Measurements from ENCODE around the gene SST. TPM values are rescaled to one million over a fixed set of nuclear protein-coding genes. Genes with fewer than 3 reads are reported as not detected.
"Not testable (repeated sequence)": the region's sequence is repeated elsewhere in the genome, so short reads cannot be mapped to it uniquely, and the experiment has no call there.

Gene SST
- total RNA-seq, 4 donors from 2014 or later: 14.2 to 29.5 (median 16.2) TPM; not detected in 1

- intact Hi-C loops (cut with DNase I; ENCODE audit: low total_unique reads): loop anchor here (5.0 kb wide), 1 partner anchor 463 kb away; no protein-coding TSS in a partner anchor
Observed at GRCh38 chr3:187684880-187685279, 14.7 kb upstream of the SST start.

GRCh38 chr3:187684444-187684843, 14.2 kb upstream of the SST start:
- intact Hi-C loops (cut with DNase I; ENCODE audit: low total_unique reads): loop anchor here (5.0 kb wide), 1 partner anchor 462 kb away; no protein-coding TSS in a partner anchor
- in situ Hi-C loops (cut with MboI; ENCODE audit: low pct_ligation_motif_present in 1 of 4, low pct_unique_long_range_greater_than_20kb in 1 of 4, low sequenced_read_pairs in 3 of 4): loop anchor here in 1 of 4 donors (10.0 kb wide), 1 partner anchor 460 kb away; no protein-coding TSS in a partner anchor
- peaks cover 0 to under 1% (median 0%) of the 10 kb centered on the region in 4 donors for H3K4me1 ChIP-seq

More at GRCh38 chr3:187684880-187685279, 14.7 kb upstream of the SST start:
- no peak overlapping the region for H3K27ac ChIP-seq
- H3K4me3 ChIP-seq: no peak overlapping the region
- WGBS, 2 donors (ENCODE audit: low coverage in 1 of 2): 41 to 45% methylated on average over 2 of the region's 2 CpGs
- peaks cover 0 to 8% of the 10 kb centered on the region in 2 donors for H3K9me3 ChIP-seq
- peaks cover 6% of the 10 kb centered on the region for H3K27me3 ChIP-seq
- no peaks in the 10 kb centered on the region for H3K36me3 ChIP-seq
- H3K4me1 ChIP-seq: no peaks in the 10 kb centered on the region
- in situ Hi-C loops (cut with MboI; ENCODE audit: low pct_ligation_motif_present in 1 of 4, low pct_unique_long_range_greater_than_20kb in 1 of 4, low sequenced_read_pairs in 3 of 4): loop anchor here in 1 of 4 donors (10.0 kb wide), 1 partner anchor 460 kb away; no protein-coding TSS in a partner anchor
- TF ChIP-seq POLR2AphosphoS5 (IDR thresholded peaks at IDR 0.05): no peak
- TF ChIP-seq EP300 (IDR thresholded peaks at IDR 0.05; ENCODE audit: low read depth): no peak
- no peak for TF ChIP-seq POLR2A (IDR thresholded peaks at IDR 0.05)
- TF ChIP-seq CTCF (IDR thresholded peaks at IDR 0.05): no peak
- DNase-seq: no peak

GRCh38 chr3:187681756-187682155, 11.6 kb upstream of the SST start:
- H3K4me1 ChIP-seq, H3K36me3 ChIP-seq, H3K27me3 ChIP-seq, DNase-seq, H3K9me3 ChIP-seq, H3K4me3 ChIP-seq, H3K27ac ChIP-seq: not testable (repeated sequence)
- WGBS, 2 donors (ENCODE audit: low coverage in 1 of 2): 82% methylated on average over 11 of the region's 11 CpGs; no CpG with 5 or more reads in 1 of the 2 donors
- in situ Hi-C loops (cut with MboI; ENCODE audit: low pct_ligation_motif_present in 1 of 4, low pct_unique_long_range_greater_than_20kb in 1 of 4, low sequenced_read_pairs in 3 of 4): loop anchor here in 1 of 4 donors (10.0 kb wide), 1 partner anchor 457 kb away; no protein-coding TSS in a partner anchor
- intact Hi-C loops (cut with DNase I; ENCODE audit: low total_unique reads): loop anchor here (5.0 kb wide), 1 partner anchor 459 kb away; no protein-coding TSS in a partner anchor

More at GRCh38 chr3:187684444-187684843, 14.2 kb upstream of the SST start:
- H3K9me3 ChIP-seq: peaks cover 0 to 8% of the 10 kb centered on the region in 2 donors
- peaks cover 6% of the 10 kb centered on the region for H3K27me3 ChIP-seq
- no peak for DNase-seq
- no peak overlapping the region for H3K4me3 ChIP-seq
- no peak overlapping the region for H3K27ac ChIP-seq
- 80 to 94% methylated on average over 1 of the region's 1 CpG for WGBS, 2 donors (ENCODE audit: low coverage in 1 of 2)
- TF ChIP-seq POLR2AphosphoS5 (IDR thresholded peaks at IDR 0.05) (no peak), CTCF (IDR thresholded peaks at IDR 0.05) (no peak), POLR2A (IDR thresholded peaks at IDR 0.05) (no peak), EP300 (IDR thresholded peaks at IDR 0.05; ENCODE audit: low read depth) (no peak)
- no peaks in the 10 kb centered on the region for H3K36me3 ChIP-seq

- no peak overlapping the region for H3K27ac ChIP-seq
- peak; percentile 79 for DNase-seq
- intact Hi-C loops (cut with DNase I; ENCODE audit: low total_unique reads): loop anchor here (1.0 to 5.0 kb wide), 2 partner anchors 361 to 458 kb away; no protein-coding TSS in a partner anchor
Observed at GRCh38 chr3:187679638-187680396, 9.6 kb upstream of the SST start.

More at GRCh38 chr3:187679638-187680396, 9.6 kb upstream of the SST start:
- 20 to 31% methylated on average over 6 to 7 of the region's 7 CpGs for WGBS, 2 donors (ENCODE audit: low coverage in 1 of 2)
- Histone ChIP-seq H3K4me1 (peaks cover 0 to 4% (median 0%) of the 10 kb centered on the region in 4 donors), H3K4me3 (no peak overlapping the region), H3K27me3 (peaks cover 11% of the 10 kb centered on the region), H3K36me3 (no peaks in the 10 kb centered on the region), H3K9me3 (no peaks in the 10 kb centered on the region)
- no peak for TF ChIP-seq POLR2AphosphoS5 (IDR thresholded peaks at IDR 0.05)
- TF ChIP-seq CTCF (IDR thresholded peaks at IDR 0.05): peak; percentile 90 to 94 (median 92)
- in situ Hi-C loops (cut with MboI; ENCODE audit: low pct_ligation_motif_present in 1 of 4, low pct_unique_long_range_greater_than_20kb in 1 of 4, low sequenced_read_pairs in 3 of 4): loop anchor here (5.0 to 10.0 kb wide), 3 partner anchors 358 to 455 kb away; no protein-coding TSS in a partner anchor
